ENCODE data around the gene LRRN1. TPM values are rescaled to one million over a fixed set of nuclear protein-coding genes. Genes with fewer than 3 reads are reported as not detected.
"Not testable (repeated sequence)": the region's sequence is repeated elsewhere in the genome, so short reads cannot be mapped to it uniquely, and the experiment has no call there.

The LRRN1 gene
- total RNA-seq, 1 donor: not detected

- no peak for DNase-seq (ENCODE audit: low read depth)
- H3K4me3 ChIP-seq (ENCODE audit: low read depth, low read length): no peak overlapping the region
- no peak for TF ChIP-seq CTCF (IDR thresholded peaks at IDR 0.05; ENCODE audit: insufficient read depth, low read length)
Observed at GRCh38 chr3:3860235-3860634, 61.0 kb downstream of the LRRN1 start.

GRCh38 chr3:3862534-3862933, 63.3 kb downstream of the LRRN1 start:
- TF ChIP-seq CTCF (IDR thresholded peaks at IDR 0.05; ENCODE audit: insufficient read depth, low read length): no peak
- DNase-seq (ENCODE audit: low read depth): no peak
- no peak overlapping the region for H3K4me3 ChIP-seq (ENCODE audit: low read depth, low read length)

DNA sequence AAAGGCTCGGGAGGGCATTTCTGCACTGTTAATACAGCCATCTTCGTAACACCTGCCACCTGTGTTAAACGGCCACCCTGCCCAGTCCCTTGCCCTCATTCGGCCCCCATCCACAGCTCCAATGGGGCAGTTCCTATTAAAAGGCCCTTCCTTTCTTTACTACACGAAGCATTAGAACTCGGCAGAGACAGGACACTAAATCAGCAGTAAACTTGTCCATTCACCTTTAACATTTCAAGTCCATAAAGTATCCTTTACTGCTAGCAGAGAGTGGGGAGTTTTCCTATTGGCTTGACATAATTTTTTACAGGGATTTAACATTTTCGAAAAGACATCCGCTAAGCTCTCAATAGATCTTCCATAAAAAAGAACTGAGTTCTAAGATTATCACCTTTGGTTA, 76.3 kb downstream of the LRRN1 start:
- H3K4me3 ChIP-seq (ENCODE audit: low read depth, low read length): no peak overlapping the region
- no peak for DNase-seq (ENCODE audit: low read depth)
- no peak for TF ChIP-seq CTCF (IDR thresholded peaks at IDR 0.05; ENCODE audit: insufficient read depth, low read length)

- no peak for TF ChIP-seq CTCF (IDR thresholded peaks at IDR 0.05; ENCODE audit: insufficient read depth, low read length)
- no peak overlapping the region for H3K4me3 ChIP-seq (ENCODE audit: low read depth, low read length)
- no peak for DNase-seq (ENCODE audit: low read depth)
Observed at GRCh38 chr3:3881050-3881449, 81.8 kb downstream of the LRRN1 start.

GRCh38 chr3:3887311-3887710, 88.1 kb downstream of the LRRN1 start:
- H3K4me3 ChIP-seq (ENCODE audit: low read depth, low read length); DNase-seq (ENCODE audit: low read depth): not testable (repeated sequence)

- no peak overlapping the region for H3K4me3 ChIP-seq (ENCODE audit: low read depth, low read length)
- no peak for DNase-seq (ENCODE audit: low read depth)
- no peak for TF ChIP-seq CTCF (IDR thresholded peaks at IDR 0.05; ENCODE audit: insufficient read depth, low read length)
Observed at GRCh38 chr3:3893590-3893989, 94.4 kb downstream of the LRRN1 start.
